IPS-15b (cell line): Measurements from ENCODE around the gene ZNF892.
"Not testable (repeated sequence)": the region's sequence is repeated elsewhere in the genome, so short reads cannot be mapped to it uniquely, and the experiment has no call there.

Experiments
- H3K27me3 ChIP-seq: one replicate; pipeline ENCODE4 v1.6.1; 2013; ENCODE audit warnings: low read length; ENCODE audit not compliant: control insufficient read depth, insufficient read depth
- H3K36me3 ChIP-seq: one replicate; pipeline ENCODE4 v1.6.1; 2013; ENCODE audit warnings: low read length; ENCODE audit not compliant: control insufficient read depth, insufficient read depth
- H3K4me1 ChIP-seq: one replicate; pipeline ENCODE4 v1.6.1; 2013; ENCODE audit warnings: mild to moderate bottlenecking, low read length; ENCODE audit not compliant: control insufficient read depth, insufficient read depth
- H3K4me3 ChIP-seq: one replicate; pipeline ENCODE4 v1.5.1; 2013; ENCODE audit warnings: low read depth, low read length
- H3K9ac ChIP-seq: one replicate; pipeline ENCODE4 v1.6.1; 2013; ENCODE audit warnings: low read depth, mild to moderate bottlenecking, low read length
- H3K9me3 ChIP-seq: one replicate; pipeline ENCODE4 v1.6.1; 2013; ENCODE audit warnings: mild to moderate bottlenecking, low read length; ENCODE audit not compliant: control insufficient read depth, insufficient read depth

Gene ZNF892

GRCh38 chr2:95181774-95182173, 25.5 kb upstream of the ZNF892 start:
- peaks cover 15% of the 10 kb centered on the region for H3K36me3 ChIP-seq
- H3K4me1 ChIP-seq, result peaks cover 3% of the 10 kb centered on the region
- H3K4me3 ChIP-seq, result no peak overlapping the region
- H3K9me3 ChIP-seq, result no peaks in the 10 kb centered on the region
- no peak overlapping the region for H3K9ac ChIP-seq
- no peaks in the 10 kb centered on the region for H3K27me3 ChIP-seq

- Histone ChIP-seq H3K9me3 (no peaks in the 10 kb centered on the region), H3K4me3 (no peak overlapping the region), H3K36me3 (peaks cover 10% of the 10 kb centered on the region), H3K4me1 (no peaks in the 10 kb centered on the region), H3K27me3 (no peaks in the 10 kb centered on the region), H3K9ac (no peak overlapping the region)
Measured at GRCh38 chr2:95185197-95185596, 22.1 kb upstream of the ZNF892 start.

- Histone ChIP-seq H3K27me3 (no peaks in the 10 kb centered on the region), H3K9ac (no peak overlapping the region), H3K9me3 (no peaks in the 10 kb centered on the region), H3K36me3 (peaks cover 9% of the 10 kb centered on the region), H3K4me3 (no peak overlapping the region), H3K4me1 (no peaks in the 10 kb centered on the region)
Measured at GRCh38 chr2:95185973-95186372, 21.3 kb upstream of the ZNF892 start.

GRCh38 chr2:95192956-95193355, 14.4 kb upstream of the ZNF892 start:
- H3K4me3 ChIP-seq, H3K4me1 ChIP-seq, H3K9me3 ChIP-seq, H3K27me3 ChIP-seq, H3K36me3 ChIP-seq, H3K9ac ChIP-seq: not testable (repeated sequence)

GRCh38 chr2:95203911-95204310, 3.4 kb upstream of the ZNF892 start:
- Histone ChIP-seq H3K4me3 (no peak overlapping the region), H3K36me3 (no peaks in the 10 kb centered on the region), H3K9me3 (no peaks in the 10 kb centered on the region)

GRCh38 chr2:95204396-95204795, 2.9 kb upstream of the ZNF892 start:
- Histone ChIP-seq H3K4me3 (no peak overlapping the region), H3K9ac (no peak overlapping the region), H3K27me3 (peaks cover 8% of the 10 kb centered on the region), H3K36me3 (no peaks in the 10 kb centered on the region), H3K9me3 (no peaks in the 10 kb centered on the region), H3K4me1 (no peaks in the 10 kb centered on the region)

More at GRCh38 chr2:95203911-95204310, 3.4 kb upstream of the ZNF892 start:
- Histone ChIP-seq H3K9ac (no peak overlapping the region), H3K27me3 (peaks cover 11% of the 10 kb centered on the region), H3K4me1 (no peaks in the 10 kb centered on the region)

GRCh38 chr2:95206096-95206495, 1.2 kb upstream of the ZNF892 start:
- H3K9me3 ChIP-seq, result no peaks in the 10 kb centered on the region
- H3K36me3 ChIP-seq, result no peaks in the 10 kb centered on the region
- peaks cover 8% of the 10 kb centered on the region for H3K27me3 ChIP-seq
- H3K4me1 ChIP-seq, result no peaks in the 10 kb centered on the region
- H3K4me3 ChIP-seq, result peak overlapping the region; percentile 82
- H3K9ac ChIP-seq, result no peak overlapping the region

GRCh38 chr2:95208106-95208505, 785 bp downstream of the ZNF892 start:
- H3K4me1 ChIP-seq, result no peaks in the 10 kb centered on the region
- peaks cover 16% of the 10 kb centered on the region for H3K9me3 ChIP-seq
- peak overlapping the region; percentile 68 for H3K9ac ChIP-seq
- H3K4me3 ChIP-seq, result peak overlapping the region; percentile 82
- peaks cover 8% of the 10 kb centered on the region for H3K27me3 ChIP-seq
- peaks cover 3% of the 10 kb centered on the region for H3K36me3 ChIP-seq

GRCh38 chr2:95215018-95215612, 7.8 kb downstream of the ZNF892 start:
- H3K9me3 ChIP-seq, result peaks cover 71% of the 10 kb centered on the region

GRCh38 chr2:95220449-95220848, 13.1 kb downstream of the ZNF892 start:
- Histone ChIP-seq H3K4me3 (no peak overlapping the region), H3K36me3 (peaks cover 3% of the 10 kb centered on the region), H3K27me3 (no peaks in the 10 kb centered on the region), H3K9ac (no peak overlapping the region), H3K9me3 (peaks cover 32% of the 10 kb centered on the region), H3K4me1 (no peaks in the 10 kb centered on the region)

More at GRCh38 chr2:95215018-95215612, 7.8 kb downstream of the ZNF892 start:
- Histone ChIP-seq H3K27me3 (no peaks in the 10 kb centered on the region), H3K4me3 (no peak overlapping the region), H3K4me1 (no peaks in the 10 kb centered on the region), H3K36me3 (peaks cover 21% of the 10 kb centered on the region), H3K9ac (no peak overlapping the region)

- no peaks in the 10 kb centered on the region for H3K9me3 ChIP-seq
- H3K4me1 ChIP-seq, result no peaks in the 10 kb centered on the region
- no peak overlapping the region for H3K9ac ChIP-seq
- H3K27me3 ChIP-seq, result no peaks in the 10 kb centered on the region
- no peaks in the 10 kb centered on the region for H3K36me3 ChIP-seq
- H3K4me3 ChIP-seq, result no peak overlapping the region
Measured at GRCh38 chr2:95225658-95226057, 18.3 kb downstream of the ZNF892 start.

GRCh38 chr2:95231723-95232122, 24.4 kb downstream of the ZNF892 start:
- no peaks in the 10 kb centered on the region for H3K27me3 ChIP-seq
- no peak overlapping the region for H3K4me3 ChIP-seq
- H3K4me1 ChIP-seq, result no peaks in the 10 kb centered on the region
- no peaks in the 10 kb centered on the region for H3K9me3 ChIP-seq
- H3K36me3 ChIP-seq, result no peaks in the 10 kb centered on the region
- H3K9ac ChIP-seq, result no peak overlapping the region
